Iris pigment epithelial cell (primary cell): ENCODE data around the gene ZNF791.
"Not testable (repeated sequence)": the region's sequence is repeated elsewhere in the genome, so short reads cannot be mapped to it uniquely, and the experiment has no call there.

ENCODE experiments used
- DNase-seq: peaks from one replicate; pipeline ENCODE4 v3.0.0-alpha.2; 2011; ENCODE audit warnings: low read depth

Gene ZNF791

GRCh38 chr19:12667731-12668302 lies 57.1 kb downstream of the ZNF791 start:
- no peak for DNase-seq

DNA sequence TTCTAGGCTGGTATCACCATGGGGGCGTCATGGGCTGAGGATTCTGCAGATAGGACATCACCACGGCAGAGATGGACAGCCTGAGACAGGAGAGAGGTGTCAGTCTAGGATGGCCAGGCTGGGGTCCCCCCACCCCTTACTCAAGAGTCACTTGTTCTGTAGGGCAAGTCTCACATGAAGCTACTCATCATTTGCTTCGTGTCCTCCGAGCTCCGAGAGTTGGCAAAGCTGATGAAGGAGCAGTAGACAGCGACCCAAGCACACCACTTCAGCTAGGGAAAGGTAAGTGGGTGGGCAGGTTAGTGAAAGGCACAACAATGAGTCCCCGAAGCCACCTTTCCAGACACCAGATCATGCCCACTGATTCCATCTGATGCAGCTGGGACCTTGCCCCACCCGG lies 57.6 kb downstream of the ZNF791 start:
- no peak for DNase-seq

GRCh38 chr19:12668932-12669269 lies 58.2 kb downstream of the ZNF791 start:
- DNase-seq, result peak; percentile 88

DNA sequence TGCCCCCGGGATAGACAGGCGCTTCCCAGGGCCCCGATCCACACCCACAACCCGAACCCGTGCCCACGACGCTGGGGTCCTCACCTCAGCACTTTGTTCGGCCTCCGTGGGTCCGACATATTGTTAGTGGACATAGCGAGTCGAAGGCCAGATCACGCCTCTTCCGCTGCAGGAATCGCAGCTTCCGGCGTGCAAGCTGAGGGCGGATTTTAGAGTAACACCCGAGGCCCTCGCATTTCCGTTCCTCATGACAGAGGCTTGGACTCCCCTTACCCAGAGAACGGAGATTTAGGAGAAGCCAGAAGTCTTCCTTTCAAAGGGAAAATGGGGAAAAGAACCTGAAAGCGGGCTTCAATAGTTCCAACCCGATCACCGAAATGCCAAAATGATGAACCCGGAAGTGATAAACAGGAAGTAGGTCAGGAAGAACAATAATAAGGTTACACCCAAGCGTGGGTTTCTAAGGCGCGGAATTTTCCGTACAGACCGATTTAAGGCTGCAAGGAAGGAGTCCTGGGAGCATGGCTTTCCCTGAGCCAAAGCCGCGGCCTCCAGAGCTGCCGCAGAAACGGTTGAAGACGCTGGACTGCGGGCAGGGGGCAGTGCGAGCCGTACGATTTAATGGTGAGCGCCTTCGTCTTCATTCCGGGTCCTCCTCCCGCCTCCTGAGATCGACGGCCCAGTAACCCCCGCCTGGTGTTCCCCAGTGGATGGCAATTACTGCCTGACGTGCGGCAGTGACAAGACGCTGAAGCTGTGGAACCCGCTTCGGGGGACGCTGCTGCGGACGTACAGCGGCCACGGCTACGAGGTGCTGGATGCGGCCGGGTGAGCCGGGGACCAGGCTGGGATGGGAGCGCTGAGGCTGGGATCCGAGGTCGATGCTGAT lies 58.8 kb downstream of the ZNF791 start:
- peak; percentile 87 for DNase-seq

DNA sequence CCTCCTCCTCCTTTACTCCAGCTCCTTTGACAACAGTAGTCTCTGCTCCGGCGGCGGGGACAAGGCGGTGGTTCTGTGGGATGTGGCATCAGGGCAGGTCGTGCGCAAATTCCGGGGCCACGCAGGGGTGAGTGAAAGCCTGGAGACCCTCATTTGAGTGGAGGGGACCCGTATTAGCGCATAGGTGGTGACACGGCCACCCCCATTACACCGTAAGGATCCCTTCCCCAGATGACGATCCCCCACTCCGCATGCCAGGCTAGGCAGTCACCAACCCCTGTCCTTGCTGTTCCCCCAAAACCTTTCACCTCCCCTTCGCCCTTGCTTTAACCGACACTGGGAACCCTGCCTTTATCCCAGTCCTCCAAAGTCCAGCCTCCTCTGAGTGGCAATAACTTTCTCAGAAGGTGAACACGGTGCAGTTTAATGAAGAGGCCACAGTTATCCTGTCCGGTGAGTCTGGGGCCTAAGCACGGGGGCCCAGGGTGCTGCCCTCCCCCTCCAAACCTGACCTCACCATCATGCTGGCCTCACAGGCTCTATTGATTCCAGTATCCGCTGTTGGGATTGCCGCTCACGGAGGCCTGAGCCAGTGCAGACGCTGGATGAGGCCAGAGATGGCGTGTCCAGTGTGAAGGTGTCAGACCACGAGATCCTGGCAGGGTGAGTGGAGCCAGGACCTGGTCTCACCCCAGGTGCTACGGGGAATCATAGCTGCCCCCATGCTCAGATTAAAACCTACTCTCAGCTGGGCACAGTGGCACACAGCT lies 59.6 kb downstream of the ZNF791 start:
- no peak for DNase-seq

- DNase-seq, result no peak
These were observed 62.0 kb downstream of the ZNF791 start for GRCh38 chr19:12672744-12673143.

- DNase-seq, result no peak
These were observed 64.7 kb downstream of the ZNF791 start for GRCh38 chr19:12675399-12675798.

DNA sequence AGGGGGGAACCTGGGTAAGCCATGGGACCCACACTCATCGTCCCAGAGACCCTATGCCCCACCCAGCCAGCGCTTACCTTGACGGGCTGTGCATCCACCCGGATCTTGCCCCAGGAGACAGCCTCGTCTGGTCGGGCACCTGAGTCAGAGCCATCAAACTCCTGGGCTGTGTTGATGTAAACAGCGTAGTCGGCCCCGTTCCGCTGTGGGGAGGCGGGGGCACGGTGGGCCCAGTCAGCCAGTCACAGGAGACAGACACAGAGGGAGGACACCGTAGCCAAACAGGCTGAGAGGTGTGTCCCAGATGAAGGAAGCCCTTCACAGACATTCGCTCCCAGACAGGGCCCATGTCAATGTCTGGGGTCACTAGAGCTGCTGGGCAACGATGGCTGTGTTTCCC lies 65.2 kb downstream of the ZNF791 start:
- no peak for DNase-seq

DNA sequence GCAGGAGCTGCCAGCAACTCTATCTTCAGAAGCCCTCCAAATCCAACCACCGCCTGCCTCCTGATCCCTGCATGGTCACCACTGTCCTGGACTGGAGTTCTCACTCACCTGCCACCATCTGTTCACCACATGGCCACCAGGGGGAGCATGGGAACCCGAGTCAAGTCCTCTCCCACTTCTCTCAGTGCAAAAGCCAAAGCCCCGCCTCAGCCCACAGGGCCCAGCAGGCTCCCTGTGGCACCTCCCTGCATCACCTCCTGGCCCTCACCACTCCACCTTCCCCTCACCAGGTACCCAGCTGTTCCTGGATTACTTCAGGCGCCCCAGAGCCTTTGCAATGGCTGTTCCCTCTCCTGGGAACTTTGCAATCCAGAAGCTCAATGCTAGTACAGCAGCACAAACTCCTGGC lies 65.7 kb downstream of the ZNF791 start:
- DNase-seq, result peak; percentile 68

GRCh38 chr19:12676928-12677327 lies 66.2 kb downstream of the ZNF791 start:
- no peak for DNase-seq

- DNase-seq, result not testable (repeated sequence)
These were observed 67.3 kb downstream of the ZNF791 start for GRCh38 chr19:12678039-12678438.

- no peak for DNase-seq
These were observed 69.3 kb downstream of the ZNF791 start for GRCh38 chr19:12680034-12680433.

- peak; percentile 99 for DNase-seq
These were observed 70.6 kb downstream of the ZNF791 start, which contains the start of gene DHPS for GRCh38 chr19:12681074-12681987. DHPS (minus strand) TSS chr19:12681880; CDS start chr19:12681766, 114 bp downstream.
